Left lung (tissue), 10 donors: ENCODE measurements around the gene ZNF576. TPM values are rescaled to one million over a fixed set of nuclear protein-coding genes. Genes with fewer than 3 reads are reported as not detected.

Source experiments
- ATAC-seq: fragments of 200-7000 bp; cut with Tn5 transposase; one replicate; pipeline ENCODE4 v1.9.1; 2020; ENCODE audit warnings: moderate library complexity
- DNase-seq, 4 donors: peaks; one replicate each; pipeline ENCODE4 v3.0.0-alpha.2; 2013 to 2020
- H3K27ac ChIP-seq, 2 donors: fragments of 200-600 bp; sonication (generic) in 1 of 2; one replicate each; pipeline versions ENCODE4 v1.5.0 to v1.8.0; 2020 to 2021
- H3K27me3 ChIP-seq, 2 donors: fragments of 200-600 bp; sonication (generic) in 1 of 2; one replicate each; pipeline versions ENCODE4 v1.5.0 to v1.8.0; 2020 to 2021
- H3K36me3 ChIP-seq, 2 donors: fragments of 200-600 bp; sonication (generic) in 1 of 2; one replicate each; pipeline versions ENCODE4 v1.5.0 to v1.8.0; 2020 to 2021
- H3K4me1 ChIP-seq, 2 donors: fragments of 200-600 bp; one replicate each; pipeline ENCODE4 v1.8.0; 2021
- H3K4me3 ChIP-seq, 2 donors: fragments of 200-600 bp; sonication (generic) in 1 of 2; one replicate each; pipeline versions ENCODE4 v1.5.0 to v1.8.0; 2020 to 2021; ENCODE audit warnings: mild to moderate bottlenecking in 1 of 2
- H3K9me3 ChIP-seq, 2 donors: fragments of 200-600 bp; sonication (generic) in 1 of 2; one replicate each; pipeline versions ENCODE4 v1.5.0 to v1.8.0; 2020 to 2021
- CTCF ChIP-seq, 2 donors: fragments of 200-600 bp; sonication (generic) in 1 of 2; IDR thresholded peaks; one replicate each; pipeline versions ENCODE4 v1.5.0 to v1.8.0; 2021; ENCODE audit warnings: antibody characterized with exemption in 2 of 2
- intact Hi-C, 2 donors: fragments of 100-400 bp; cut with DNase I; formaldehyde crosslinking; loops; one replicate each; pipeline versions ENCODE4 v1.11.2 to v1.14.2; 2022
- polyA plus RNA-seq, 6 donors: library from polyadenylated mRNA; unstranded; fragments of 120-200 nt; gene quantifications; one replicate each; pipeline ENCODE4 v1.2.1, GENCODE V29; 2013; ENCODE audit not compliant: insufficient read length in 6 of 6
- total RNA-seq, 2 donors: library from RNA; stranded (reverse); fragmentation: NEBNext Ultra II Directional; extraction: Animal tissue kit (Norgen Biotek cat#: 25700); gene quantifications; one replicate each; pipeline ENCODE4 v1.2.1, GENCODE V29; 2021
- donor health status: DM: no; HTN: yes; CAD: no.
- donor health status: DM: no; HTN: no; CAD: no.

The ZNF576 gene
- total and polyA plus RNA-seq, 8 donors: 9.3 to 14.4 (median 11.5) TPM

- Histone ChIP-seq H3K9me3 (no peaks in the 10 kb centered on the region), H3K4me3 (peak within 1 kb of the TSS; percentile 27 to 40), H3K27me3 (peaks cover 0 to 58% of the 10 kb centered on the region in 2 donors), H3K4me1 (peaks cover 7% of the 10 kb centered on the region in 2 donors), H3K27ac (no peak within 1 kb of the TSS), H3K36me3 (no peaks in the 10 kb centered on the region)
- intact Hi-C loops: loop anchor here in 1 of 2 donors (10.0 kb wide), 1 partner anchor 85 kb away; no protein-coding TSS in a partner anchor
- peak in 1 of 4 donors; percentile 81 for DNase-seq
- peak; percentile 90 for ATAC-seq
- no peak for TF ChIP-seq CTCF (IDR thresholded peaks at IDR 0.05)
Measured at GRCh38 chr19:43639519-43640423, 43.4 kb downstream of the ZNF576 start, which contains the start of gene CADM4. CADM4 (minus strand) TSS chr19:43639850; CDS start chr19:43639790, 60 bp downstream.

- H3K4me3 ChIP-seq: peak overlapping the region; percentile 27 to 40
- H3K36me3 ChIP-seq: no peaks in the 10 kb centered on the region
- H3K27me3 ChIP-seq: peaks cover 0 to 52% of the 10 kb centered on the region in 2 donors
- ATAC-seq: peak; percentile 12
- H3K9me3 ChIP-seq: no peaks in the 10 kb centered on the region
- intact Hi-C loops: loop anchor here in 1 of 2 donors (10.0 kb wide), 1 partner anchor 86 kb away; no protein-coding TSS in a partner anchor
- H3K4me1 ChIP-seq: peaks cover 7% of the 10 kb centered on the region in 2 donors
- H3K27ac ChIP-seq: no peak overlapping the region
- no peak for DNase-seq
- no peak for TF ChIP-seq CTCF (IDR thresholded peaks at IDR 0.05)
Measured at GRCh38 chr19:43640424-43640757, 44.0 kb downstream of the ZNF576 start.

GRCh38 chr19:43641333-43641732 is 44.9 kb downstream of the ZNF576 start:
- H3K4me3 ChIP-seq: no peak overlapping the region
- intact Hi-C loops: loop anchor here in 1 of 2 donors (10.0 kb wide), 1 partner anchor 87 kb away; no protein-coding TSS in a partner anchor
- ATAC-seq (no peak), DNase-seq (no peak)
- no peak overlapping the region for H3K27ac ChIP-seq
- peaks cover 7% of the 10 kb centered on the region in 2 donors for H3K4me1 ChIP-seq
- peaks cover 0 to 46% of the 10 kb centered on the region in 2 donors for H3K27me3 ChIP-seq
- no peak for TF ChIP-seq CTCF (IDR thresholded peaks at IDR 0.05)
- no peaks in the 10 kb centered on the region for H3K9me3 ChIP-seq
- H3K36me3 ChIP-seq: peaks cover 0 to 8% of the 10 kb centered on the region in 2 donors

- Histone ChIP-seq H3K4me1 (peaks cover 7% of the 10 kb centered on the region in 2 donors), H3K36me3 (peaks cover 0 to 20% of the 10 kb centered on the region in 2 donors), H3K4me3 (no peak overlapping the region), H3K27me3 (peaks cover 0 to 38% of the 10 kb centered on the region in 2 donors), H3K27ac (no peak overlapping the region), H3K9me3 (no peaks in the 10 kb centered on the region)
- intact Hi-C loops: loop anchor here in 1 of 2 donors (10.0 kb wide), 1 partner anchor 88 kb away; no protein-coding TSS in a partner anchor
- no peak for TF ChIP-seq CTCF (IDR thresholded peaks at IDR 0.05)
- ATAC-seq (no peak), DNase-seq (no peak)
Measured at GRCh38 chr19:43642531-43642930, 46.1 kb downstream of the ZNF576 start.

GRCh38 chr19:43643326-43643725 is 46.9 kb downstream of the ZNF576 start:
- intact Hi-C loops: loop anchor here in 1 of 2 donors (10.0 kb wide), 1 partner anchor 89 kb away; no protein-coding TSS in a partner anchor
- Histone ChIP-seq H3K4me3 (no peak overlapping the region), H3K4me1 (peaks cover 7% of the 10 kb centered on the region in 2 donors), H3K9me3 (no peaks in the 10 kb centered on the region), H3K27ac (no peak overlapping the region), H3K36me3 (peaks cover 0 to 28% of the 10 kb centered on the region in 2 donors), H3K27me3 (peaks cover 0 to 30% of the 10 kb centered on the region in 2 donors)
- DNase-seq: no peak
- TF ChIP-seq CTCF (IDR thresholded peaks at IDR 0.05): no peak
- no peak for ATAC-seq
